Ascending aorta (tissue), 2 donors: ENCODE results near the gene PASD1. TPM values are rescaled to one million over a fixed set of nuclear protein-coding genes. Genes with fewer than 3 reads are reported as not detected.

Experiments used
- DNase-seq, 2 donors: peaks; one replicate each; pipeline ENCODE4 v3.0.0-alpha.2; 2019; ENCODE audit warnings: low spot score in 2 of 2
- H3K27ac ChIP-seq, 2 donors: fragments of 200-600 bp; sonication (generic); one replicate each; pipeline ENCODE4 v1.5.1; 2016 to 2017; ENCODE audit warnings: mild to moderate bottlenecking in 1 of 2
- H3K27me3 ChIP-seq: fragments of 200-600 bp; sonication (generic); one replicate; pipeline ENCODE4 v1.5.1; 2017
- H3K36me3 ChIP-seq, 2 donors: fragments of 200-600 bp; sonication (generic); one replicate each; pipeline ENCODE4 v1.5.1; 2016
- H3K4me1 ChIP-seq, 2 donors: fragments of 200-600 bp; sonication (generic); one replicate each; pipeline ENCODE4 v1.5.1; 2016 to 2017; ENCODE audit warnings: mild to moderate bottlenecking in 1 of 2
- H3K4me3 ChIP-seq, 2 donors: fragments of 200-600 bp; sonication (generic); one replicate each; pipeline ENCODE4 v1.5.1; 2016 to 2017; ENCODE audit warnings: mild to moderate bottlenecking in 1 of 2
- H3K9me3 ChIP-seq, 2 donors: fragments of 200-600 bp; sonication (generic); one replicate each; pipeline ENCODE4 v1.5.1; 2016
- intact Hi-C: fragments of 100-400 bp; cut with DNase I; formaldehyde crosslinking; loops from one replicate; pipeline ENCODE4 v1.15.1; 2023
- total RNA-seq: library from RNA; depleted of rRNA; stranded (reverse); fragments of >200 nt; gene quantifications from one replicate; pipeline ENCODE4 v1.1.0, GENCODE V29; 2016
- TF ChIP-seq, protein P1 (sequence below), 3 experiments: fragments of 200-600 bp in 2 of 3; fragments of 450-650 bp in 1 of 3; sonication (generic) in 2 of 3; IDR thresholded peaks; one replicate each; pipeline ENCODE4 v1.5.1; 2016 to 2019; ENCODE audit warnings: antibody characterized with exemption in 3 of 3, mild to moderate bottlenecking in 1 of 3, moderate library complexity in 1 of 3

The PASD1 gene
- total RNA-seq, 1 donor from 2014 or later = not detected

GRCh38 chrX:151700581-151700980 lies 137.1 kb downstream of the PASD1 start:
- intact Hi-C loops = no loop called here
- no peaks in the 10 kb centered on the region for H3K36me3 ChIP-seq
- DNase-seq = no peak
- TF ChIP-seq, protein P1, sequence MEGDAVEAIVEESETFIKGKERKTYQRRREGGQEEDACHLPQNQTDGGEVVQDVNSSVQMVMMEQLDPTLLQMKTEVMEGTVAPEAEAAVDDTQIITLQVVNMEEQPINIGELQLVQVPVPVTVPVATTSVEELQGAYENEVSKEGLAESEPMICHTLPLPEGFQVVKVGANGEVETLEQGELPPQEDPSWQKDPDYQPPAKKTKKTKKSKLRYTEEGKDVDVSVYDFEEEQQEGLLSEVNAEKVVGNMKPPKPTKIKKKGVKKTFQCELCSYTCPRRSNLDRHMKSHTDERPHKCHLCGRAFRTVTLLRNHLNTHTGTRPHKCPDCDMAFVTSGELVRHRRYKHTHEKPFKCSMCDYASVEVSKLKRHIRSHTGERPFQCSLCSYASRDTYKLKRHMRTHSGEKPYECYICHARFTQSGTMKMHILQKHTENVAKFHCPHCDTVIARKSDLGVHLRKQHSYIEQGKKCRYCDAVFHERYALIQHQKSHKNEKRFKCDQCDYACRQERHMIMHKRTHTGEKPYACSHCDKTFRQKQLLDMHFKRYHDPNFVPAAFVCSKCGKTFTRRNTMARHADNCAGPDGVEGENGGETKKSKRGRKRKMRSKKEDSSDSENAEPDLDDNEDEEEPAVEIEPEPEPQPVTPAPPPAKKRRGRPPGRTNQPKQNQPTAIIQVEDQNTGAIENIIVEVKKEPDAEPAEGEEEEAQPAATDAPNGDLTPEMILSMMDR (IDR thresholded peaks at IDR 0.05) = no peak
- H3K27me3 ChIP-seq = no peaks in the 10 kb centered on the region
- H3K4me1 ChIP-seq = no peaks in the 10 kb centered on the region
- H3K4me3 ChIP-seq = no peak overlapping the region
- H3K27ac ChIP-seq = no peak overlapping the region
- no peaks in the 10 kb centered on the region for H3K9me3 ChIP-seq

- H3K36me3 ChIP-seq = no peaks in the 10 kb centered on the region
- no peaks in the 10 kb centered on the region for H3K9me3 ChIP-seq
- TF ChIP-seq, protein P1 (IDR thresholded peaks at IDR 0.05) = no peak
- H3K27ac ChIP-seq = no peak overlapping the region
- H3K27me3 ChIP-seq = no peaks in the 10 kb centered on the region
- intact Hi-C loops = no loop called here
- no peaks in the 10 kb centered on the region for H3K4me1 ChIP-seq
- no peak for DNase-seq
- no peak overlapping the region for H3K4me3 ChIP-seq
Observed at GRCh38 chrX:151701071-151701470, 137.6 kb downstream of the PASD1 start.

- H3K9me3 ChIP-seq = no peaks in the 10 kb centered on the region
- H3K36me3 ChIP-seq = no peaks in the 10 kb centered on the region
- H3K27me3 ChIP-seq = no peaks in the 10 kb centered on the region
- H3K27ac ChIP-seq = no peak overlapping the region
- TF ChIP-seq, protein P1 (IDR thresholded peaks at IDR 0.05) = no peak
- H3K4me1 ChIP-seq = no peaks in the 10 kb centered on the region
- DNase-seq = no peak
- intact Hi-C loops = no loop called here
- H3K4me3 ChIP-seq = no peak overlapping the region
Observed at GRCh38 chrX:151701531-151701930, 138.1 kb downstream of the PASD1 start.

DNA sequence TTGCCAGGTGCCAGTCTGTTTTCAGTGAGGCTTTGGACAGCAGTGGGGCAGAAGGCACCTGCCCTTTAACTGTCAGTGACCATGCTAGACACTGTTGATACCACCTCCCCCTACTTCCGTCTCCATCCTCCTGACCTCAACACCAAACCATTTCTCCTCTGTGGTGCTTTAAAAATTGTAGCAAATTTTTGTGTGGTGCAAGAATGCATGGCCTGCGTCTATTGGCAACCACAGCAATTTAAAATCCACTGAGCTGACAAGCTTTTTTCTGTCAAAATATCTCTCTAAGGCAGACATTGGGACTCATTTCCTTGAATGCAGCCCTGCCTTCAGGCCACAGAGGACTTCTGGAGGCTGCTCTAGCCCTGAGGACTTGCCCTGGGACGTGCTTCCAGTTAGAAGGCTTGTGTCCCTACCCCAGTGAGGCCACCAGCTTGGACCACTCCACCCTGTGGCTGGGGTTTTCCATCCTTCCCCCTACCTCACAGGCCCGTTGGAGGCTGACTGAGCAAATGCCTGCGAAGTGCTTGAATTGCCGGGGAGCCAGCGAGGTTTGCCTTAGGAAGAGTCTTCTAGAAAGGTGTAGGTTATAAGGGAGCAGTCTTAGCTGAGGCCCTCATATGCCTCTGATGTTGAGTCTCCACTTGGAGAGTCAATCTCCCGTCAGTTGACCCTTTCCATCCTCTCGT lies 138.7 kb downstream of the PASD1 start:
- Histone ChIP-seq H3K4me3 (no peak overlapping the region), H3K4me1 (no peaks in the 10 kb centered on the region), H3K27me3 (no peaks in the 10 kb centered on the region), H3K36me3 (no peaks in the 10 kb centered on the region), H3K9me3 (no peaks in the 10 kb centered on the region), H3K27ac (no peak overlapping the region)
- intact Hi-C loops = no loop called here
- DNase-seq = no peak
- TF ChIP-seq, protein P1 (IDR thresholded peaks at IDR 0.05) = no peak

DNA sequence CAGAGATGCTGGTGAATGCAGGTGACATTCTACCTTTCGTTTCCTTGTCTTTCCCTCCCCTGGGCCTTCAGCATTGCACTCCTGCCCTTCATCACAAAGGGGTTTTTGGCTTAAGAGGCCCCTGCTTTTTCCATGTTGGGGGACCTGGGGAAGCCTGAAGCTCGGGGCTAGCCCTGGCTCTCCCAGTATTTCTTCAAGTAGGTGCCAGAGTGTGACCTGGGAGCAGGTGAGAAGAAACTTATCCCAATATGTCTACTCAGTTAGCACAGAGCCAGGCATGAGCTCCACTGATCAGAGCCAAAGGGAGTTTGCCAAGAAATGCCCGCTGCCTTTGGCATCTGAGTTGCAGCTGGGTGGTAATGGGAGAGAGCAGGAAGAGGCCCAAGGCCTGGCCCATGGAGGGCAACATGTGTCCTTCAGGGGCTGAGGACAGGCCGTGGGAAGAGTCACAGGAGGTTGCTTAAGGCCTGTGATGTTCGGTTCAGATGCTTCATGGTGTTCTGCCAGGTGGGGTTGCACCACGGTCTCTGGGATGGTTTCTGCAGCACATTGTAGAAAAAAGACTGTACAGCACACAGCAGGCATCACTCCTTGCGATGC lies 139.4 kb downstream of the PASD1 start:
- intact Hi-C loops = no loop called here
- Histone ChIP-seq H3K9me3 (no peaks in the 10 kb centered on the region), H3K4me1 (no peaks in the 10 kb centered on the region), H3K36me3 (no peaks in the 10 kb centered on the region), H3K27ac (no peak overlapping the region), H3K4me3 (no peak overlapping the region), H3K27me3 (no peaks in the 10 kb centered on the region)
- DNase-seq = no peak
- TF ChIP-seq, protein P1 (IDR thresholded peaks at IDR 0.05) = no peak
